Left lung (tissue), 10 donors: ENCODE measurements around the gene DCAF11. TPM values are rescaled to one million over a fixed set of nuclear protein-coding genes. Genes with fewer than 3 reads are reported as not detected.

Source experiments
- ATAC-seq: fragments of 200-7000 bp; cut with Tn5 transposase; one replicate; pipeline ENCODE4 v1.9.1; 2020; ENCODE audit warnings: moderate library complexity
- DNase-seq, 4 donors: peaks; one replicate each; pipeline ENCODE4 v3.0.0-alpha.2; 2013 to 2020
- H3K27ac ChIP-seq, 2 donors: fragments of 200-600 bp; sonication (generic) in 1 of 2; one replicate each; pipeline versions ENCODE4 v1.5.0 to v1.8.0; 2020 to 2021
- H3K27me3 ChIP-seq, 2 donors: fragments of 200-600 bp; sonication (generic) in 1 of 2; one replicate each; pipeline versions ENCODE4 v1.5.0 to v1.8.0; 2020 to 2021
- H3K36me3 ChIP-seq, 2 donors: fragments of 200-600 bp; sonication (generic) in 1 of 2; one replicate each; pipeline versions ENCODE4 v1.5.0 to v1.8.0; 2020 to 2021
- H3K4me1 ChIP-seq, 2 donors: fragments of 200-600 bp; one replicate each; pipeline ENCODE4 v1.8.0; 2021
- H3K4me3 ChIP-seq, 2 donors: fragments of 200-600 bp; sonication (generic) in 1 of 2; one replicate each; pipeline versions ENCODE4 v1.5.0 to v1.8.0; 2020 to 2021; ENCODE audit warnings: mild to moderate bottlenecking in 1 of 2
- H3K9me3 ChIP-seq, 2 donors: fragments of 200-600 bp; sonication (generic) in 1 of 2; one replicate each; pipeline versions ENCODE4 v1.5.0 to v1.8.0; 2020 to 2021
- intact Hi-C, 2 donors: fragments of 100-400 bp; cut with DNase I; formaldehyde crosslinking; loops; one replicate each; pipeline versions ENCODE4 v1.11.2 to v1.14.2; 2022
- polyA plus RNA-seq, 6 donors: library from polyadenylated mRNA; unstranded; fragments of 120-200 nt; gene quantifications; one replicate each; pipeline ENCODE4 v1.2.1, GENCODE V29; 2013; ENCODE audit not compliant: insufficient read length in 6 of 6
- total RNA-seq, 2 donors: library from RNA; stranded (reverse); fragmentation: NEBNext Ultra II Directional; extraction: Animal tissue kit (Norgen Biotek cat#: 25700); gene quantifications; one replicate each; pipeline ENCODE4 v1.2.1, GENCODE V29; 2021
- TF ChIP-seq, protein P1 (sequence below), 2 donors: fragments of 200-600 bp; sonication (generic) in 1 of 2; IDR thresholded peaks; one replicate each; pipeline versions ENCODE4 v1.5.0 to v1.8.0; 2021; ENCODE audit warnings: antibody characterized with exemption in 2 of 2
- donor health status: DM: no; HTN: yes; CAD: no.
- donor health status: DM: no; HTN: no; CAD: no.

DCAF11 gene
- total and polyA plus RNA-seq, 8 donors: 56.4 to 76.3 (median 65.1) TPM

DNA sequence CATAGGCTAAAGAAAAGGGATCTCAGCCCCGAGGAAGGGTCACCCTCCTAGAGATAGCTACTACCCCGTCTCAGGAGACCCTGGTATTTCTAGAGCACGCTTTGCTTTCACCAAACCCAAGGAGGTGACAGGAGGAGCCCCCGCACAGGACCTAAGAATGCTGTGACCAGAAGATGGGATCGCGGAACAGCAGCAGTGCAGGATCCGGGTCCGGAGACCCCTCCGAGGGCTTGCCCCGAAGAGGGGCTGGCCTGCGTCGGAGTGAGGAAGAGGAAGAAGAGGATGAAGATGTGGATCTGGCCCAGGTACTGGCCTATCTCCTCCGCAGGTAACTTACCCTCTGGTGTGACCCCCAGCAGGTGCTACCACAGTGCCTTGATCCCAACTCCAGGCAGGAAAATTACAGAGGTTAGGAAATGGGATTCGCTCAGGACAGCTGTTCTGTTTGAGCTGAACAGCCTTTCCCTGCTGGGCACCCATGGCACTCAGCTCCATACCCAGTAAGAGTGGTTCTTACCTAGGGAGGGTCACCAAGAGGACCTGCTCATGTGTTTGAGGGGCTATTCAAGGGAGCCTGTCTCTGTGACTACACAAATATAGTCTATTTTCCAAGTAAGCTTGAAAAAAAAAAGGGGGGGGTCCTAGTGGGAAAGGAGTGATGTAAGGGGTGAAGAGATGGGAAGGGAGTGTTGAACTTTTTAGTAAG is 998 bp downstream of the DCAF11 start:
- DNase-seq (peak in 1 of 4 donors; percentile 72), ATAC-seq (no peak)
- Histone ChIP-seq H3K27me3 (no peaks in the 10 kb centered on the region), H3K4me3 (peak overlapping the region; percentile 60 to 88), H3K36me3 (peaks cover 0 to 37% of the 10 kb centered on the region in 2 donors), H3K27ac (peak overlapping the region; percentile 99 to 100), H3K4me1 (peaks cover 6 to 29% of the 10 kb centered on the region in 2 donors), H3K9me3 (no peaks in the 10 kb centered on the region)
- intact Hi-C loops: no loop called here
- TF ChIP-seq, protein P1, sequence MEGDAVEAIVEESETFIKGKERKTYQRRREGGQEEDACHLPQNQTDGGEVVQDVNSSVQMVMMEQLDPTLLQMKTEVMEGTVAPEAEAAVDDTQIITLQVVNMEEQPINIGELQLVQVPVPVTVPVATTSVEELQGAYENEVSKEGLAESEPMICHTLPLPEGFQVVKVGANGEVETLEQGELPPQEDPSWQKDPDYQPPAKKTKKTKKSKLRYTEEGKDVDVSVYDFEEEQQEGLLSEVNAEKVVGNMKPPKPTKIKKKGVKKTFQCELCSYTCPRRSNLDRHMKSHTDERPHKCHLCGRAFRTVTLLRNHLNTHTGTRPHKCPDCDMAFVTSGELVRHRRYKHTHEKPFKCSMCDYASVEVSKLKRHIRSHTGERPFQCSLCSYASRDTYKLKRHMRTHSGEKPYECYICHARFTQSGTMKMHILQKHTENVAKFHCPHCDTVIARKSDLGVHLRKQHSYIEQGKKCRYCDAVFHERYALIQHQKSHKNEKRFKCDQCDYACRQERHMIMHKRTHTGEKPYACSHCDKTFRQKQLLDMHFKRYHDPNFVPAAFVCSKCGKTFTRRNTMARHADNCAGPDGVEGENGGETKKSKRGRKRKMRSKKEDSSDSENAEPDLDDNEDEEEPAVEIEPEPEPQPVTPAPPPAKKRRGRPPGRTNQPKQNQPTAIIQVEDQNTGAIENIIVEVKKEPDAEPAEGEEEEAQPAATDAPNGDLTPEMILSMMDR (IDR thresholded peaks at IDR 0.05): no peak

DNA sequence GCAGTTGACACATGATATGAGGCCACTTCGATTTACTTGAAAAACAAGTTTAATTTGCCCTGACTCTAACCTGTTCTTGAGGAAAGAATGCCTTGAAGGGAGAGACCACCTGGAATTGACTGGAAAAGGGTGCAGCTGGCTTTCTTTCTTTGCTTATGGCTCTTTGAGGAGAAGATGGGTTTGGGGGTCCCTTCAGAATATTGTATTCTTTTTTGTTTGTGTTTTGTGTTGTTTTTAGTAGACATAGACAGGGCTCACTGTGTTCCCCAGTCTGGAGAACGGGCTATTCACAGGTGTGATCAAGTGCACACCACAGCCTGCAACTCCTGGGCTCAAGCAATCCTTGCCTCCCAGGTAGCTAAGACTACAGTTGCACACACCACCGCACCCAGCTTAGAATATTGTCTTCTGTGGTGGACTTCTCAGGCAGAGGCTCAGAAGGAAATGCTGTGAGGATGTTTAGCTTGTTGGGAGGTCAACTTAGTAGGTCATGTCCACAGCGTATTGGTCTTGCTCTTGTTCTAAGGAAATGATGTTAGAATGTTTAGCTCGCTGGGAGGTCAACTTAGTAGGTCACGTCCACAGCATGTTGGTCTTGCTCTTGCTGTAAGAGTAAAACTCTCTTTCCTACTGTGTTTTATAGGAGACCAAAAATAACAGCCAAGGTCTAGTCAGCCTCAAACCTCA is 1.7 kb downstream of the DCAF11 start:
- H3K36me3 ChIP-seq: peaks cover 0 to 44% of the 10 kb centered on the region in 2 donors
- H3K27ac ChIP-seq: no peak overlapping the region
- intact Hi-C loops: no loop called here
- H3K4me1 ChIP-seq: peaks cover 6 to 28% of the 10 kb centered on the region in 2 donors
- ATAC-seq (no peak), DNase-seq (no peak)
- no peaks in the 10 kb centered on the region for H3K27me3 ChIP-seq
- TF ChIP-seq, protein P1 (IDR thresholded peaks at IDR 0.05): no peak
- H3K4me3 ChIP-seq: peak overlapping the region; percentile 60 to 88
- H3K9me3 ChIP-seq: no peaks in the 10 kb centered on the region

DNA sequence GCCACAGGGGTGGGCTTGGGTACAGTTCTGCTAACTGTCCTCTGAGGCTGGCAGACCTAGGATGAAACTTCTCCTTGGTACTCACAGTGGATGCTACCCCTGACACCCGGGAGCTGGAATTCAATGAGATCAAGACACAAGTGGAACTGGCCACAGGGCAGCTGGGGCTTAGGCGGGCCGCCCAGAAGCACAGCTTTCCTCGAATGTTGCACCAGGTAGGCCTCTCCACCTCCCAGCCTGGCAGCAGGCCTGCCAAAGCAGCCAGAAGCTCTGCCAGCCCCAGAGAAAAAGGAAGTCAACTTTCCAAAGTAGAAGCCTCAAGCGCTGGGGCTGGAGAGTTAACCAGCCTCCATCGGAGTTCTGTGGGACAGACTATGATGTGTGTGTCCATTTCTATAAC is 2.6 kb downstream of the DCAF11 start:
- TF ChIP-seq, protein P1 (IDR thresholded peaks at IDR 0.05): no peak
- Histone ChIP-seq H3K4me3 (no peak overlapping the region), H3K27ac (no peak overlapping the region), H3K9me3 (no peaks in the 10 kb centered on the region), H3K27me3 (no peaks in the 10 kb centered on the region), H3K36me3 (peaks cover 0 to 53% of the 10 kb centered on the region in 2 donors), H3K4me1 (peaks cover 6 to 28% of the 10 kb centered on the region in 2 donors)
- DNase-seq (peak in 1 of 4 donors; percentile 63), ATAC-seq (no peak)
- intact Hi-C loops: no loop called here

DNA sequence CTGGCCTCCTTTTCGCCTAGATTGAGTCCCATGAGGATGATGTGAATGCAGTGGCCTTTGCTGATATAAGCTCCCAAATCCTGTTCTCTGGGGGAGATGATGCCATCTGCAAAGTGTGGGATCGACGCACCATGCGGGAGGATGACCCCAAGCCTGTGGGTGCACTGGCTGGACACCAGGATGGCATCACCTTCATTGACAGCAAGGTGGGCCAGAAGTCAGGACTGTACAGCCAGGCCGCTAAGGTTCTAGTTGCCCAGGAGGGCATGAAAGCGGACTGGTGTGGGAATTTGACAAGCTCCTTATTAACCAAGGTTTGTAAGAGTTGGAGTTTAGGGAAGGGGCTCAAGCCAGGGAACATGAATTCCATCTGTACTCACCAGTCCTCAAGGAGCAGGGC is 5.1 kb downstream of the DCAF11 start:
- TF ChIP-seq, protein P1 (IDR thresholded peaks at IDR 0.05): no peak
- Histone ChIP-seq H3K4me3 (no peak overlapping the region), H3K4me1 (peaks cover 6 to 22% of the 10 kb centered on the region in 2 donors), H3K27me3 (no peaks in the 10 kb centered on the region), H3K9me3 (no peaks in the 10 kb centered on the region), H3K27ac (no peak overlapping the region), H3K36me3 (peaks cover 0 to 77% of the 10 kb centered on the region in 2 donors)
- intact Hi-C loops: no loop called here
- DNase-seq (peak in 1 of 4 donors; percentile 22), ATAC-seq (no peak)

DNA sequence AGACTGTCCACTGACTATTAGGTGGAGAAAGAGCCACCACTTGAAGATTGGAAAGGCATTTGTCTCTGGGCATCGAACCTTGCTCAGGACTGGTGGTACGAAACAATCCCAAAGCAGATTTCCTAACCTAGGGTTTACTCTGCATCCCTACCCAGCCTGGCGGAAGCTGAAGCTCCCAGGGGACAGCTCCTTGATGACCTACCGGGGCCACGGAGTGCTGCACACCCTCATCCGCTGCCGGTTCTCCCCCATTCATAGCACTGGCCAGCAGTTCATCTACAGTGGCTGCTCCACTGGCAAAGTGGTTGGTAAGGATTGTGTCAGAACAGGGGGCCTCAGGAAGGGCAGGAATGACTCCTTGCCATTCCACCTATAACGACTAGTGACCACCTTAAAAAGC is 6.6 kb downstream of the DCAF11 start:
- Histone ChIP-seq H3K4me3 (no peak overlapping the region), H3K36me3 (peaks cover 0 to 77% of the 10 kb centered on the region in 2 donors), H3K4me1 (peaks cover 0 to 13% of the 10 kb centered on the region in 2 donors), H3K27me3 (no peaks in the 10 kb centered on the region), H3K27ac (no peak overlapping the region), H3K9me3 (no peaks in the 10 kb centered on the region)
- intact Hi-C loops: no loop called here
- ATAC-seq (no peak), DNase-seq (no peak)
- TF ChIP-seq, protein P1 (IDR thresholded peaks at IDR 0.05): no peak
